Measurements from ENCODE around the gene DQX1. TPM values are rescaled to one million over a fixed set of nuclear protein-coding genes. Genes with fewer than 3 reads are reported as not detected.

DQX1 gene
- total and polyA plus RNA-seq, 2 of the 8 experiments (the other 6 are each of a cell fraction or from before 2014, with no cell fraction given): 0.76 to 1.1 TPM

DNA sequence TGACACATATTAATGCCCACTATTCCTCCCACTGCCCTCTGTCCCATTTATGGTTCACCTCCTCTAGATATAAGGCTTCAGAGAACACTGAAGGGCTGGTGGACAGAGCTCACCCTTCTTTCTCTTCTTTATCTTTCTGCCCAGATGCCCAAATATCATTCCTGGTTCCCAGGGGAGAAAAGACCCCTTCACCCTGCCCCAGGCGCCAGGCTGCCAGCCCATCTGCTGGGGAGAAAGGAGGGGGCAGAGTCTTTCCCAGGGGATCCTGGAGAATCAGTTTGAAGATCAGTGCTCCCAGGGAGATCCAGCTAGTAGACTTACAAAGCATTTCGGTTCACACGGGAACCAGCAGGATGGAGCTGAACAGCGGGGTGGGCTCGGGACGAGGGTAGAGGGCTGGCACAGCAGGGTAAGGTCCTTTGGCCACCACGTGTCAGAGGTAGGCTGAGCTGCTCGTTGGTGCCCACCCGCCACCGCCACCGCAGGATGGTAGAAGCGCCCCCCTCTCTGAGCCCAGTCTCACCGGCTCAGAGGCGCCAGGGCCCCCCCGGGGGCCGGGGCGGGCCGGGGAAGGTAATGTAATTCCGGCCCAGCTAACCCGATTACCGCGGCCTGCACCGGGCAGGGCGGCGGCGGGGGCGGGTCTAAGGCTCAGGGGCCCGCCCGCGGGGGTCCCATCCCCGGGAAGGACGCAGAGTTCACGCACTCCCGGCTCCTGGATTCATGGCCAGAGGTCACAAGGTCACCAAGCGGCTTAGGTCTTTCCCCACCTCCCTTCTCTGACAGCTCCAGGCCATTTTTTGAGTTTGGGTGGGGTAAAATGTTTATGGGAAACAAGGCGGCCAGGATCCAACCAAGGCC lies 13.1 kb downstream of the DQX1 start:
- FAIRE-seq (no peak), DNase-seq (ENCODE audit: low read depth in 1 of 2, low spot score in 2 of 2) (peak in 1 of 2 experiments; percentile 55)
- Histone ChIP-seq H2BK12ac (ENCODE audit: low read depth, low read length) (peak overlapping the region; percentile 68; the same call in 1 of the 2 replicates), H3K9me3 (ENCODE audit: insufficient read depth in 2 of 2, low read depth in 1 of 2, low read length in 1 of 2) (peaks cover 7 to 12% of the 10 kb centered on the region in 2 experiments), H3K4me2 (ENCODE audit: insufficient read depth in 1 of 2, low read depth in 2 of 2, low read length in 2 of 2) (peak overlapping the region; percentile 63 to 88), H4K91ac (replicated peaks; ENCODE audit: insufficient read length, low read length) (no peak overlapping the region), H3K23me2 (ENCODE audit: low read depth, low read length) (peaks cover 16% of the 10 kb centered on the region), H4K20me1 (replicated peaks in 1 of 2; ENCODE audit: control insufficient read depth in 1 of 2, insufficient read depth in 2 of 2, low read length in 2 of 2) (peaks cover 2 to 4% of the 10 kb centered on the region in 2 experiments), H3K14ac (ENCODE audit: insufficient read length) (no peak overlapping the region), H3K9ac (replicated peaks in 1 of 4; ENCODE audit: extremely low read depth in 1 of 4, low read depth in 3 of 4, low read length in 3 of 4) (no peak overlapping the region), H2AFZ (ENCODE audit: low read length) (no peak overlapping the region), H4K5ac (ENCODE audit: insufficient read length, low read depth, low read length) (no peak overlapping the region), H3K18ac (ENCODE audit: extremely low read depth, low read length) (peak overlapping the region; percentile 60; the same call in 1 of the 2 replicates), H3K79me1 (ENCODE audit: low read depth, low read length) (no peaks in the 10 kb centered on the region), H3K56ac (replicated peaks; ENCODE audit: insufficient read length, low read depth, low read length) (no peak overlapping the region), H3K4me3 (ENCODE audit: extremely low read depth in 1 of 4, insufficient read depth in 2 of 4, low read depth in 3 of 4, low read length in 4 of 4) (peak overlapping the region in 2 of 4 experiments; percentile 28 to 62; a peak in 5 of 8 replicates), H3K4me1 (replicated peaks in 1 of 4; ENCODE audit: control insufficient read depth in 3 of 4, insufficient read depth in 4 of 4, low read length in 3 of 4) (peaks cover 2 to 24% (median 10%) of the 10 kb centered on the region in 4 experiments), H3K4ac (replicated peaks; ENCODE audit: insufficient read length, low read depth, low read length) (no peak overlapping the region), H3K79me2 (ENCODE audit: control insufficient read depth in 1 of 2, insufficient read depth in 2 of 2, low read length in 2 of 2) (no peaks in the 10 kb centered on the region), H3K23ac (ENCODE audit: insufficient read length) (no peak overlapping the region), H2AK5ac (ENCODE audit: low read depth, low read length) (0 out of 2 replicates have a peak overlapping the region, but pooled peaks have one; percentile 39), H2BK20ac (ENCODE audit: low read length) (no peak overlapping the region), H2BK5ac (ENCODE audit: low read depth, low read length) (no peak overlapping the region), H2BK120ac (replicated peaks; ENCODE audit: low read depth, low read length) (no peak overlapping the region), H3K27ac (ENCODE audit: low read depth, low read length) (no peak overlapping the region), H3K36me3 (ENCODE audit: control insufficient read depth in 2 of 4, insufficient read depth in 4 of 4, low read length in 3 of 4) (peaks cover 0 to 19% (median 0%) of the 10 kb centered on the region in 4 experiments; a peak in 1 of 8 replicates), H4K8ac (ENCODE audit: extremely low read depth, insufficient read depth, low read length) (peak overlapping the region; percentile 60; the same call in 1 of the 2 replicates), H2BK15ac (ENCODE audit: low read length) (no peak overlapping the region), H3K27me3 (replicated peaks in 1 of 4; ENCODE audit: control insufficient read depth in 3 of 4, extremely low read depth in 1 of 4, insufficient read depth in 3 of 4, low read length in 3 of 4) (peaks cover 78 to 97% (median 92%) of the 10 kb centered on the region in 4 experiments)
- WGBS, 2 experiments (ENCODE audit: extremely low coverage in 1 of 2, insufficient coverage in 1 of 2, insufficient read length in 1 of 2, insufficient replicate concordance in 2 of 2, low coverage in 1 of 2, low lambda C conversion rate in 2 of 2, missing lambda C conversion rate in 1 of 2): 12% methylated on average over 12 of the region's 36 CpGs; no CpG with 5 or more reads in 1 of the 2 experiments
- ChIA-PET POLR2A (ENCODE audit: partially characterized antibody) (interaction anchor here (0.8 to 6.7 kb wide), 7 partner anchors 10 to 55 kb away, joined by 3 to 63 read pairs (median 6); partner anchors contain the start of genes AUP1, DQX1, HTRA2 and LBX2), CTCF (ENCODE audit: partially characterized antibody) (interaction anchor here (0.6 to 4.2 kb wide), 8 partner anchors 9 to 929 kb away, joined by 3 to 20 read pairs (median 4); partner anchors contain the start of genes AUP1 and HTRA2)
- TF ChIP-seq, protein P1, sequence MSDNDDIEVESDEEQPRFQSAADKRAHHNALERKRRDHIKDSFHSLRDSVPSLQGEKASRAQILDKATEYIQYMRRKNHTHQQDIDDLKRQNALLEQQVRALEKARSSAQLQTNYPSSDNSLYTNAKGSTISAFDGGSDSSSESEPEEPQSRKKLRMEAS (IDR thresholded peaks at IDR 0.05): peak; percentile 19; the same call in 1 of the 2 replicates
- TF ChIP-seq CTBP2 (IDR thresholded peaks at IDR 0.05; ENCODE audit: borderline replicate concordance, insufficient read depth, insufficient read length, low read length): no peak
